Measurements from ENCODE around the gene FABP3.
"Not testable (repeated sequence)": the region's sequence is repeated elsewhere in the genome, so short reads cannot be mapped to it uniquely, and the experiment has no call there.

The FABP3 gene

DNA sequence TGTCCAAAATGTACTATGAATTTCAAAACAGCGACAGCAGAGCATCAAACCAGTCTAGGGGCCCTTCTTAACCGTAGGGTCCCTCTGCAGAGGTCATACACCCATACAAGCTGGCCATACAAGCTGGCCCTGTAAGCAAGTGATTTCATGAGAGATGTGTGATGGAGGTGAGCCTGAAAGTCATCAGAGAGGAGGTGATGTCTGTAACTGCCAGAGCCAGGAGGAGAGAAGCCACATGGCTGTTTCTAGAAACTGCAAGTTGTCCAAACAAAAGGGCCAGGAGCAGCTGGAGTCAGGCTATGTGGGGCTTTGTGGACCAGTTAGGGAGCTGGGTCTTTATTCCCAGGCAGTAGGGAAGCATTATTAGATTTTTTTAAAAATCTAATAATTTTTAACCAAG is 25.4 kb upstream of the FABP3 start:
- no peak for DNase-seq (ENCODE audit: low read depth)

DNA sequence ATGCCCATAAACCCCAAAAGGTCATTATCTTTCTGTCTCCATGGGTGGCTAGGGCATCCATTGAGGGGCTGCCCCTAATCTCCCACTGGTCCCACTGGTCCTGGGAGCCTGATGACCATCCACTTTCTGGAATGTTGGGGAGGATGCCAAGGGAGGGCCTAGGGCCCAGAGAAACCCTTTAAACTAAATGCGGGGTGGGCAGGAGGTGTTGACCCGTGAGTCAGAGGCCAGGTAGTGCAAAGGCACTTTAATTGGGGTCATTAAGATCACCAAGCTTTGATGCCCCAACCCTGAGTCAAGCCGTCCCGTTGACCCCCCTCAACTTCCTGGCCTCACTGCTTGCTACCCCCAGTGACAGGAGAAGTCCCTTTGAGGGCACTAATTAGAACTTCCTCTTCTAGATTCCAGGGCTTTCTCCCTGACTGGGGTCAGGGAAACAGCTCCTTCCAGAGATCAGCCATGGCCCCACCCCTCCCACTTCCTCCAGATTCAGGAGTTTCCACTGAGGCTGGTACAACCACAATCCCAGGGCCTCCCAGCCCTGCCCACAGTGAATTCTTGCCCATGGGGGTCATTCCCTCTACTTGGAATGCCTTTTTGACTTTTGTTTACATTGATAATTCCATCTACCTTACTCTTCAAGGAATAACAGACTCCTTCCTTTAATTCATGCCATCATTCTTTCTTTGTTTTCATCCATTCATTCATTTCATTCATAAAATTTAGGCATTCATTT is 24.7 kb upstream of the FABP3 start:
- DNase-seq (ENCODE audit: low read depth): no peak

DNA sequence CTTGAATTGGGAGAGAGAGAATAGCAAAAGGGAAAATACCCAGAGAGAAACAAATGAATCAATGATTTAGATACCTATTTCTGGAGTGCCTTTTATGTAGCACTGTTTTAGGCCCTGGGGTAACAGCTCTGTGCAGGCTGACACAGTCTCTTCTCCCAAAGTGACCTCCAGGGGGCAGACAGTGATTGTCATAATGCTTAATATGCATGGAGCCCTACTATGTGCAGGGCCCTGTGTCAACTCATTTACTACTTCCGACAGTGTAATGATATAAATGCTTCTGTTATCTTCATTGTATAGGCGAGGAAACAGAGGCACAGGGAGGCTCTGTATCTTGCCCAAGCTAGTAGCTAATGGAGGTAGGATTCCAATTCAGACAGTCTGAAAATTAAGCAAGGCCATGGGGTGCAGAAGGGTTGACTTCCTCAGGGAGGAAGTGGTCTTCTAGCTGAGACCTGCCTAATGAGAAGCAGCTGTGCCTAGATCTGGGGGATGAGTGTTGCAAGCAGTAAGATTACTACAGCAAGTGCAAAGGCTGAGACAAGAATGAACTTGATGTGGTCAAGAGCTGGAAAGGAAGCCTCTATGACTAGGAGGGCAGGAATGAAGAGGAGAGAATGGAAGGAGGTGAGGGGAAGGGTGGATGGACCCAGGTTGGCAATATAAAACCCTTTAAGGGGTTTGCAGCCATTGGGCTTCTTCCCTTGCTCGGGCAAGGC is 23.9 kb upstream of the FABP3 start:
- peak; percentile 83 for DNase-seq (ENCODE audit: low read depth)

DNA sequence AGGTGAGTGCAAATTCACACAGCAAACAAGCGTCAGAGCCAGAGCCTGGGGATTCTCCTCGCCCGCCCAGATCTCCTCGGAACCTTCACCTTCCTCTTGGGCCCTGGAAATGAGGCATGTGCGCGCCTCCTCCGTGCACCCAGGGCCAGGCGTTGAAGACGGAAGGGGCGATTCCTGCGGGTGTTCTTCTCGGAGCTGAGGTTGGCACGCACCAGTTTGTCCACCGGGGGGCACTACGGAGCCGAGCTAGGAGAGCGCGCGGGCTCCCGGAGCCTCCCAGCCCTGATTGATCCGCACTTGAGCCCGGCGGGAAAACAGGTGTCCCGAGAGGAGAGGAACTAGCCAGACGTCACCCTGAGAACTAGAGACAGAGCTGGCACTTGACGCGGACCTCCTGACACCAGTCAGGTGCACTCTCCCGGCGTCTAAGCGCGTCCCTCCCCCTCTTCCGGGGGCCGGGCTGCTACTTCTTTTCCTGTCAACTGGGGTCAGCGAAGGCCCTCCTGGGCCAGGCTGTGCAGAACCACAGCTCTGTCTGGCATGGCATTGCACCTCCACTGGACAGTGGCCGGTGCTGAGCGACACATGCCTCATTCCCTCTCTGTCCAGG is 21.8 kb upstream of the FABP3 start:
- DNase-seq (ENCODE audit: low read depth): no peak

DNA sequence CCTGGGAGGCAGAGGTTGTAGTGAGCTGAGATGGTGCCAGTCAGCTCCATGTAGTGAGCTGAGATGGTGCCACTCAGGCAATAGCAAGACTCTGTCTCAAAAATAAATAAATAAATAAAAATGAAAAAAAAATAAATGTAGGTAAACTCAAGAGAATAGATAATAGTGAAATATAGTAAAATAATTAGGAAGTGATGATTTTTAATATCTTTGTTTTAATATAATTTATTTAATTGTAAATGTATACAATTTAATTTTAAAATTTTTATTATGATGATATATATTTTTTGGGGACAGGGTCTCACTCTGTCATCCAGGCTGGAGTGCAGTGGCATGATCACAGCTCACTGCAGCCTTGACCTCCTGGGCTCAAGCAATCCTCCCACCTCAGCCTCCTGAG is 20.6 kb upstream of the FABP3 start:
- no peak for DNase-seq (ENCODE audit: low read depth)

DNA sequence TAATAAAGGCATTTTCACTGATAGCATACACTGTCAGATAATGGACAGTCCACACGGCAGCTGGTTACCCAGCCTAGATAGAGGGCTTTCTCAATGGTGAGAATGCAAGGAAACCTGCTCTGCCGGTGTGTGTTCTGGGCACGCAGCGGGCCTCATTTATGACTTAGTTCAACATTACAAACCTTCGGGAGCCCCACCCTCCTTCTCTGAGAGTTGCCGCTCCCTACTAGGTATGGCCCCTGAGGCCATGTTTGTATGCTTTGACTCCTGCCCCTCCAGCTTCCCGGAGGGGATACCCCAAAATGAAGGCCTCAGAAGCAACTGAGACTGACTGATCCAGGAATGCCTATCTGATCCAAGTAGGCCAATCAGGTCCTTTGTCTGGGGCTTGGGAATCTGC is 17.2 kb upstream of the FABP3 start:
- no peak for DNase-seq (ENCODE audit: low read depth)

DNA sequence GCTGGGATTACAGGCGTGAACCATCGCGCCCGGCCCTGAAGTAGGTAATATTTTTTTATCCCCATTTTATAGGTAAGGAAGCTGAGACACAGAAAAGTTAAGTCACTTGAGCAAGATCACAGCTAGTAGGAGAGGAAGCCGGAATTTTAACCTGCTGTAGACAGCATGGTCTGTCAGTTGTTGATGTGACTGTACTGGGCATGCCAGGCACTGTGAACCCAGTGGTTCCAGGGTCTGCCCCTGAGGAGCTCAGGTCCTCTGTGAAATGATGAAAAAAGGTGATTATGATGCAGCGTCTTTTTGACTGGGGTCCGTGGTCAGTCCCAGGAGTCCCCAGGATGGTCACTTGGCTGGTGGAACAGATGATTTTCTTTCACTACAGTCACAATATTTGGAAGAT is 16.7 kb upstream of the FABP3 start:
- DNase-seq (ENCODE audit: low read depth): no peak

DNA sequence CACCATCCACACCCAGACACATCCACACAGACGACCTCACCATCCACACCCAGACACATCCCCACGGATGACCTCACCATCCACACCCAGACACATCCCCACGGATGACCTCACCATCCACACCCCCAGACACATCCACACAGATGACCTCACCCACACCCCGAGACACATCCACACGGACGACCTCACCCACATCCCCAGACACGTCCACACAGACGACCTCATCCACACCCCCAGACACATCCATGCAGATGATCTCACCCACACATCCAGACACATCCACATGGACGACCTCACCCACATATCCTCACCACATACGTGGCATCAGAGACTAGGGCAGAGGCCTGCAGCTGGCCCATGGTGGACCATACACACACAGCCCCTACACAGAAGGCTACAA is 14.7 kb upstream of the FABP3 start:
- DNase-seq (ENCODE audit: low read depth): no peak

DNA sequence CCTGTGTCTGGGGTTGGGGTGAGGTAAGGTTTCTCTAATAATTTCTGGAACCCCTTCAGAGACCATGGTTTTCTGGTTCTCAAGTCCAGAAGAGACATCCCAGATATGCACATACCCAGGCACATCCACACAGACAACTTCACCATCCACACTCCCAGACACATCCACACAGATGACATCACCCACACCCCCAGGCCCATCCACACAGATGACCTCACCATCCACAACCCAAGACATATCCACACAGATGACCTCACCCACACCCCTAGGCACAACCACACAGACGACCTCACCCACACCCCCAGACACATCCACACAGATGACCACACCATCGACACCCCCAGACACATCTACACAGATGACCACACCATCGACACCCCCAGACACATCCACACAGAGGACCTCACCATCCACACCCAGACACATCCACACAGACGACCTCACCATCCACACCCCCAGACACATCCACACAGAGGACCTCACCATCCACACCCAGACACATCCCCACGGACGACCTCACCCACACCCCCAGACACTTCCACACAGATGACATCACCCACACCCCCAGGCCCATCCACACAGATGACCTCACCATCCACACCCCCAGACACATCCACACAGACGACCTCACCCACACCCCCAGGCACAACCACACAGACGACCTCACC is 13.8 kb upstream of the FABP3 start:
- not testable (repeated sequence) for DNase-seq (ENCODE audit: low read depth)

DNA sequence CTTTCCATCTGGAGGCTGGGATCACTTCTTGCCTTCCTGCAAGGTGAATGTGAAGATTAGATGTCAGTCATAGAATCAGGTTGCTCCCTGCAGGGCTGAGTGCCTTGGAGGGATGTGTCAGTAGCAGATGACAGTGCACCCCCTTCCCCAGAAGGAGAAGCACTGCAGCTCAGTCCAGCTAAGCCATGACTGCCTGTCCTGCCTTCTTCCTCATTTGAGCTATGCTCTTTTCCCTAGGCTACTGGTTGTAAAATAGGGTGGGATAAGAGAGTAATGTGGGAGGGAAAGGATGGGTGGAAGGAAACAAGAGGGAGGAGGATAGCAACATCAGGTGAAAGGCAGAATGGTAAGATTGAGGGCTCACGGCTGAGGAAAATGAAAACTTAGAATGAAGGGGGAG is 11.1 kb upstream of the FABP3 start:
- no peak for DNase-seq (ENCODE audit: low read depth)

DNA sequence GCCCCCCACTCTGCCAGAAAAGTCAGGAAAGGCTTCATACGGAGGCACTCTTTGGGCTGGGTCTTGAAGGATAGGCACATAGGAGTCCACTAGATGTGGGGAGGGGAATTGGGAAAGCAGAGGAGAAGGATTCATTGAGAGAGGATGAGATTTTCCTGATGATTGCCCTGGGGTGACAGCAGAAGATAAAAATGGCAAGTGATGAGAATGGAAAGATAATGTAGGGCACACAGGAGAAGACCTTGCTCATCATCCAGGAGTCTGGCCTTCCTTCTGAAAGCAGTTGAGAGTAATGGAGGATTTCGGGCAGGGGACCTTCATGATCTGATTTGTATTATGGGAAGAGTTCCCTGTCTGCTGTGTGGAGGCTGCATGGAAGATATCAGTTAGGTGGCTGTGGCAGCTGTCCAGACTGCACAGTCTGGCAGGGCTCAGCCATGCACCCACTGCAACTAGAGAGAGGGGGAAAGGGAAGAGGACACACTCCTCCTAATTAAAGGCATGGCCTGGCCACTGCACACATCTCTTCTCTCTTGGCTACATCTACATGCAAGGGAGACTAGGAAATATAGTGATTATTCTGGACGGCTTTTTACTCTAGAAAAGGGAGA is 9.6 kb upstream of the FABP3 start:
- DNase-seq (ENCODE audit: low read depth): no peak

DNA sequence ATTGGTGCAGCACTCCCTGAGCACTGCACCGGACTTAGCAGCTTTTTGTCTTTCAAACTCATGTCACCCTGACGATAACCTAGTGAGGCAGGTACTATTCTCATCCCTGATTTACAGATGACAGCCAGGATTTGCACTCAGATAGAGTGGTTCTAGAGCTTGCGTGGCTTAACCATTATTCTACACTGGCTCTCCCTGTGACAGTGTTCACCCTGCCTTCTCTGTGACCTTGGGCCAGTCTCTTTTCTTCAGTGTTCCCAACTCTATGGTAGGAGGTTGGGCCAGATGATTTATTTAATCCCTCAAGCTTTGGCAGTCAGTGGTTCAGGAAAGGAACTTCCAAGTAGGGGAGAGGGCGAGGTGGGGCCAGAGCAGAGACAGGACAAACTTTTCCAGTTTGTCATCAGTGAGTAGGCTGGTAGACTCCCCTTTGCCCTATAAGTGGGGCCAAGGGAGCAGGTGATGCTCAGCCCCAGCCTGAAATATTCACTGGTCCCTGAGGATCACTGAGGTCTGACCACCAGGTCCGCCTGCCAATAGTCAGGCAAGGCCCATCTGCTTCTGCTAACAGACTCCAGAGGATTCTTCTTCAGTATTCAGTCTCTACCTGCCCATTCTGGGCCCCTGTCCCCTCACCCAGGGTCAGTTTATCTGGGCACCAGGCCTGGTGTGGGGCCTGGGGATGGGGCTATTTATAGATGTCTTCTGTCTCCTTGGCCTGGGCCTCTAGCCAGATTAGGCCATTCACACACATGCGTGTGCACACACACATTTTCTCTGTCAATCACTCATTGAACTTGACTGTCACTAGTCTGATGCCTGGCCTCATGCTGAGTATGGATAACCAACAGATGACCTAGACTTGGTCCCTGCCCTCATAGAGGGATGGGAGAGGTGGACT is 8.8 kb upstream of the FABP3 start:
- no peak for DNase-seq (ENCODE audit: low read depth)

DNA sequence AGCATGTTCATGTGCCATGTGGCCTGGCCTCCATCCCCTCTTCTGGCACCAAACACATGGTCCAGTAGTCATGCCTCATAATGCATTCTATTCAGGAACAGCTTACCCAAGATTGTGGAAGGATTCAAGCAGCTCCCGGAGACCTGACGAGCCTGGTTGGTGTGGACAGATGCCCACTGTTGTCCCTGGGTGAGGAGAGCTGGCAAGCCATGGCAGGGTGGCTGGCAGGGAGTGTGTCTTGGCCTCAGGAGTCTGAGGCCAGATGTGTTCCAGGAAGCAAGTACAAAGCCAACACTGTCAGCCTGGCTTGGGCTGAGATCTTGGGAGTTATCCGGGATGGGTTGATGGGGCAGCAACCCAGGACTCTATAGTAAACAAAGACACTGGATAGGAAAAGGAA is 7.3 kb upstream of the FABP3 start:
- DNase-seq (ENCODE audit: low read depth): no peak

DNA sequence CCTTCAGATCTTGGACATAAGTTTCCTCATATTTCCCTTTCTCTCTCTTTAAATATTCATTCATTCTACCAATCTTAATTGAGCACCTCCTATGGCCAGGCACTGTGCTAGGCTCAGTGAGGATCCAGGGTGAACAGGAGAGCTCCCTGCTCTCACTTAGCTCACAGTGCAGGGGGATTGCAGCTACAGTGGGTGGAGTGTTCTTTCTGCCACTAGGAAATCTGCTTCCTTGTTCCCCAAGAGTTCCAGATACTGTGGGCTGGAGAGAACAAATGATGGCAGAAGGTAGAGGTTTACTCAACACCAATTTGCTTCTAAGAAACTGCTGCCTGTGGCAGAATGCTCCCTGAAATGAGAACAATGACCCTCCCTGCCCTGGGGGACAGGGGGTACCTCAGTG is 5.1 kb upstream of the FABP3 start:
- no peak for DNase-seq (ENCODE audit: low read depth)

DNA sequence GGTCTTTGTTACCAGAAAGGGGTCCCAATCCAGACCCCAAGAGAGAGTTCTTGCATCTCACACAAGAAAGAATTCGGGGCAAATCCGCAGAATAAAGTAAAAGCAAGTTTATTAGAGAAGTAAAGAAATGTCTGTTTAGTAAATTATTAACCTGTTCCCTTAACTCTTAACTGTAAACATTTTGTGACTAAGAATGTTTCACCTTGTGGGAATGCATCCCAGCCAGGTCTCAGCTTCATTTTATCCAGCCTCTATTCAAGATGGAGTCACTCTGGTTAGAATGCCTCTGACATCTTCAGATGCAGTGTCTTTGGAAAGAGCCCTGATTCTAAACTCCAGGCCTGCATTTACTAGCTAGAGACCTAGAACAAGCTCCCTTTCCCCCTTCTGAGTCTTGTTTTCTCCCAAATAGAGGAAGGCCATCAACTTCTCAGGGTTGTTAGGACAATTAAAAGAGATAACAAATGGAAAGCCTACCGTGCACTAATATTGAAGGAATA is 4.5 kb upstream of the FABP3 start:
- no peak for DNase-seq (ENCODE audit: low read depth)

DNA sequence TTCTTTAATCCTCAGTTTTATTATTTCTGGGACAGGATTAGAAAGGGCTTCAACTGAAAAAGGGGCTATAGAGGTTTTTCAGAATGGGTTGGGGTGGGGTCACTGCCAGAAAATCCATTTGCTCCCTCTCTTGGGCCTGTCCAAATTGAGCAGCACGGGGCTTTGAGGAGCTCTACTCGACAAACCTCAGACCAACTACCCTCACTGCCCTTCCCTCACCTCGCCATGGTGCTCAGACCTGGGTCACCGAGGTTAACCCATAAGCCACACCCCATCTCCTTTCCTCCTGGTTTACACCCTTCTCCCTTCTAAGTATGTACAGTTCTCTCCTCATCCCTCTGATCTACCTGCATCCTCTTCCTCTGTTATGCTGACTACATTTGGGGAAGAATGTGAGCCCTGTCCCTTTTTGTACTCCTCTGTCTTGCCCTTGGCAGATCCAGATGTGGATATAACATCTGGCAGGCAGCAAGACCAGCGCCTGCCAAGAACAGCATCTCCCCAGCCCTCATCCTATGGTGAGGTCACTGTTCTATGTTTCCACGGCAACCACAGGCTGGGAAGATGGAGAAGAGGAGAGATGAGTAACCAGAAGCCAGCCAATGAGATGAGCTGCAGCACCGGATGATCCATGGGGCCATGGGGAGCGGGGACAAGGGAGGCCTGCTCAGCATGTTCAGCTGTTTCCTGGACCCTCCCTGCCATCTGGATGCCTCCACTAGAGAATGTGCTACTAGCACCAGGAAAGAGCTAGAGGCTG is 3.7 kb upstream of the FABP3 start:
- peak; percentile 84 for DNase-seq (ENCODE audit: low read depth)

DNA sequence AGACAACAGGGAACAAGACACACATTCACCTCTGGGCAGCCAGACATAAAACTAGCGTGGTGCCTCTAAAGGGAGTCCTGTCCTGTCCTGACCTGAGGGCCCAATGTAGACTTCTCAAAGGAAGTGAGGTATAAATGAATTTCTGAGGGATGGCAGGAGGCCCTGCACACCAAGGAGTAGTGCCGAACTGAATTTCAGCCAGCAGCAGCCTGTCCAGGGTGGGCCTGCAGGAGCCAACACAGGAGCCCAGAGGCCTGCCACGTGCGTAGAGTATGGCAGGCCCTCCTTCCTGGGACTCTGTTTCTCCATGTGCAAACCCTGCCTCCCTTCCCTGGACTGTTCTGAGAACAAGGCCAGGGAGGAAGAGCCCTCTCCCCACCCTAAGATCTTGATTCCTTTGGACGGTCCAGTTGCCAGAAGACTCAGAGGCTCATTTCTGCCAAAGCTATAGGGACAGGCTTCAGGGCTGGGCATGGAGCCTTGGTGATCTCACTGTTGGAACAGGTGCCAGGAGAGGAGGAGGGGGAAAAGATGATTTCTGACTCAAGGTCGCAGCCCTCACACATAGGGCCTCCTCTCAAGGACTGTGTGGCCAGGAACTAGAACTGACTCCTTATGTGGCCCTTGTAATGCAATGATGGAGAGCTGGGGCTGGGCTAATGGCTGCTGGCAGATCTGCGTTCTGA is 1.8 kb upstream of the FABP3 start:
- no peak for DNase-seq (ENCODE audit: low read depth)

DNA sequence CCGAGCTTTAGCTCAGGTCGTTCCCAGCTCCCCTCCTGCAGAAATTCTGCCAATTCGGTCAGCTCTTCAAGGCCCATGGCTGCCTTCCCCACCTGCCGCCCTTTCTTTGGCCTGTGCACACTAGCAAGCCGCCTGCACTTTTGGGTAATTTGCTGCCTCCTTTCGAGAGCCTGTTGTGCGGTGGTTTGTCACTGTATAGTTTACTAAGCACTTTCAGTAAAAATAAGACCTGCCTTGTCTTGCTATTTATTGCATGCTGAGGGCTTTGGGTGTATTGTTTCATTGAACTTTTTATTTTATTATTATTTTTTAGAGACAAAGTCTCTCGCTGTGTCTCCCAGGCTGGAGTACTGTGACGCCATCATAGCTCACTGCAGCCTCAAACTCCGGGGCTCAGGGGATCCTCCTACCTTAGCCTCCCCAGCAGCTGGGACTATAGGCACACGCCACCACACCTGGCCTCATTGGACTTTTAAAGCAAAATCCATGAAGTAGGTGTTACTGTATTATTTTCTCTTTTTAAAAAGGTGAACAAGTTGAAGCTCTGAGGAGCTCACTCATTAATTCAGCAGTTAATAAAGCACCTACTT is 1.1 kb upstream of the FABP3 start:
- DNase-seq (ENCODE audit: low read depth): no peak

DNA sequence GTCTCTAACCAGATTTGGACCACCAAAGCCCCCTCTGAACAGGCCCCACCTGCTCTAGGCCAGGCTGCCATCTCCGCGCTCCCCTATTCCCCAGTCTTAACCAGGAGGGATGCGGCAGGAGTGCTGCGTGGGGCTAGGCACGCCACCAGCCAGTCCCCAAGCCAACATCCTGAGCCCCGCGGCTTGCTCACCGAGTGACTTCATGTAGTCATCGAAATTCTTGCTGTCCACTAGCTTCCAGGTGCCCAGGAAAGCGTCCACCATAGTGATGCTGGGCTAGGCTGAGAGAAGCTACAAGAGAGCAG is 173 bp downstream of the FABP3 start:
- no peak for DNase-seq (ENCODE audit: low read depth)

DNA sequence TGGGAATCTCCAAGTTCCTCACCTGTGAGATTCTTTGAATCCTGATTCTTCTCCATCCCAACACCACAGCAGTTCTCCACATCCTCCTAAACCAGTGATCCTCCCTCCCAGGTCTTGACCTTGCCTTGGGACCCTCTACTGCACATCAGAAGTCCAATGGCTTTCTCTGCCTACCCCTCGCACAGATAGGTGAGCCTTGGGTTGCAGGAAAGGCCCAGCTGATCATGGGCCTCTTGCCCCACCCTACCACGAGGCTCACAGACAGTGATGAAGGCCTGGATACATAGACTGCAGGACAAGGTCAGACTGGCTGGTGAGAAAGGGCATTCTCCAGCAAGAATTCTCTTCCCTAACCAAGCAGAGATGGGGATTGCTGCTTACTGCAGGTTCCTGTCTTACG is 825 bp downstream of the FABP3 start:
- no peak for DNase-seq (ENCODE audit: low read depth)
